MM.1S (cell line): ENCODE data around the gene TTC1.

Experiments used
- DNase-seq: peaks from one replicate; pipeline ENCODE4 v3.0.0-alpha.2; 2015
- H2AFZ ChIP-seq: fragments of 300-600 bp; sonication (generic); 2 replicates; pipeline ENCODE4 v1.6.0; 2016; ENCODE audit warnings: antibody characterized with exemption, low read length
- H3F3A ChIP-seq: fragments of 300-600 bp; sonication (generic); 2 replicates; pipeline ENCODE4 v1.6.1; 2016; ENCODE audit warnings: mild to moderate bottlenecking, antibody characterized with exemption, low read length, moderate library complexity, mixed read lengths; ENCODE audit not compliant: insufficient read depth
- H3K27ac ChIP-seq: fragments of 300-600 bp; sonication (generic); 2 replicates; pipeline ENCODE4 v1.5.1; 2016; ENCODE audit warnings: mild to moderate bottlenecking, low read length
- H3K27me3 ChIP-seq: fragments of 300-600 bp; sonication (generic); replicated peaks from 2 replicates; pipeline ENCODE4 v1.6.0; 2016; ENCODE audit warnings: low read length; ENCODE audit not compliant: insufficient read depth
- H3K36me3 ChIP-seq: fragments of 300-600 bp; sonication (generic); replicated peaks from 2 replicates; pipeline ENCODE4 v1.6.1; 2016; ENCODE audit warnings: mild to moderate bottlenecking, low read length, mixed read lengths; ENCODE audit not compliant: insufficient read depth
- H3K4me1 ChIP-seq: fragments of 300-600 bp; sonication (generic); 2 replicates; pipeline ENCODE4 v1.6.1; 2016; ENCODE audit warnings: low read length, mixed read lengths
- H3K4me2 ChIP-seq: fragments of 300-600 bp; sonication (generic); 2 replicates; pipeline ENCODE4 v1.6.0; 2016; ENCODE audit warnings: low read depth, low read length
- H3K4me3 ChIP-seq: fragments of 300-600 bp; sonication (generic); 2 replicates; pipeline ENCODE4 v1.5.1; 2016; ENCODE audit warnings: low read length, mixed read lengths
- H3K79me2 ChIP-seq: fragments of 300-600 bp; sonication (generic); 2 replicates; pipeline ENCODE4 v1.6.1; 2016; ENCODE audit warnings: mixed run types, low read length, mixed read lengths
- H3K9ac ChIP-seq: fragments of 300-600 bp; sonication (generic); 2 replicates; pipeline ENCODE4 v1.6.1; 2016; ENCODE audit warnings: low read length, mixed read lengths
- H3K9me2 ChIP-seq: fragments of 300-600 bp; sonication (generic); replicated peaks from 2 replicates; pipeline ENCODE4 v1.6.1; 2016; ENCODE audit warnings: mild to moderate bottlenecking, low read length, mixed read lengths; ENCODE audit not compliant: insufficient read depth
- H3K9me3 ChIP-seq: fragments of 300-600 bp; sonication (generic); replicated peaks from 2 replicates; pipeline ENCODE4 v1.6.1; 2016; ENCODE audit warnings: mild to moderate bottlenecking, low read length, mixed read lengths; ENCODE audit not compliant: insufficient read depth
- H4K20me1 ChIP-seq: fragments of 300-600 bp; sonication (generic); 2 replicates; pipeline ENCODE4 v1.6.1; 2016; ENCODE audit warnings: mild to moderate bottlenecking, low read length, moderate library complexity, mixed read lengths; ENCODE audit not compliant: insufficient read depth
- EZH2 ChIP-seq: fragments of 300-600 bp; sonication (generic); optimal IDR thresholded peaks from 2 replicates; pipeline ENCODE3; 2017; ENCODE audit warnings: low read depth, mild to moderate bottlenecking, antibody characterized with exemption, low read length, mixed read lengths
- EZH2phosphoT487 ChIP-seq: fragments of 300-600 bp; sonication (generic); IDR thresholded peaks from 2 replicates; pipeline ENCODE4 v1.6.1; 2018; ENCODE audit warnings: antibody characterized with exemption, low read length
- TF ChIP-seq, protein P1 (sequence below): fragments of 300-600 bp; sonication (generic); IDR thresholded peaks from 2 replicates; pipeline ENCODE4 v1.5.1; 2016; ENCODE audit warnings: antibody characterized with exemption, low read length, mixed read lengths

Gene TTC1

DNA sequence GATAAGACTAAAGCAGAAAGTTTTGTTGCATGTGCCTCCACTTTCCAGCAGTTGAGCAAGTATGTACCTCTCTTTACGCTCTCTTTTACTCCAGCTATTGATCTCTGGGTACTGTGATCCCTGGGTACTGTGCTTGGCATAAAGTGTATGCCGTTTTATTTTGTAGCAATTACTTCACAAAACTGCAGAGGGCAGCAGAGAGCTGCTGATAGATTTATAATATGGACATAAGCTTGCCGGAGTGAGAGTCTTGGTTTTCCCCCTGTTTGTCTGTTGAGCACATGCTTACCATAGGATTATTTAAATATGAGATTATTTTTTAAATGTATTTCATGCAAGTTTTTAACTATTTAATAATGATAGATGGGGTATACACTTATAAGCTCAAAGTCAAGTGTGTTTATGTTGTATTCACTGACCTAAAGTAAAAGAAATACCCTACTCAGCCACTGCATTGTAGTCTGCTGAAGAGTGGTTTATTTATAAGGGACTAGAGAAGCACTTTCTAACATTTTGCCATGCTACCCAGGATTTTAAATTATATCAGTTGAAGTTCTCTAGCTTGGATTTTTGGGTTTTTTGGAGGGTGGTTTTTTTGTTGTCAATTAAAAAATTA is 13.0 kb downstream of the TTC1 start:
- no peak overlapping the region for H3K27ac ChIP-seq
- no peak for TF ChIP-seq EZH2
- TF ChIP-seq EZH2phosphoT487, result no peak
- TF ChIP-seq, protein P1, sequence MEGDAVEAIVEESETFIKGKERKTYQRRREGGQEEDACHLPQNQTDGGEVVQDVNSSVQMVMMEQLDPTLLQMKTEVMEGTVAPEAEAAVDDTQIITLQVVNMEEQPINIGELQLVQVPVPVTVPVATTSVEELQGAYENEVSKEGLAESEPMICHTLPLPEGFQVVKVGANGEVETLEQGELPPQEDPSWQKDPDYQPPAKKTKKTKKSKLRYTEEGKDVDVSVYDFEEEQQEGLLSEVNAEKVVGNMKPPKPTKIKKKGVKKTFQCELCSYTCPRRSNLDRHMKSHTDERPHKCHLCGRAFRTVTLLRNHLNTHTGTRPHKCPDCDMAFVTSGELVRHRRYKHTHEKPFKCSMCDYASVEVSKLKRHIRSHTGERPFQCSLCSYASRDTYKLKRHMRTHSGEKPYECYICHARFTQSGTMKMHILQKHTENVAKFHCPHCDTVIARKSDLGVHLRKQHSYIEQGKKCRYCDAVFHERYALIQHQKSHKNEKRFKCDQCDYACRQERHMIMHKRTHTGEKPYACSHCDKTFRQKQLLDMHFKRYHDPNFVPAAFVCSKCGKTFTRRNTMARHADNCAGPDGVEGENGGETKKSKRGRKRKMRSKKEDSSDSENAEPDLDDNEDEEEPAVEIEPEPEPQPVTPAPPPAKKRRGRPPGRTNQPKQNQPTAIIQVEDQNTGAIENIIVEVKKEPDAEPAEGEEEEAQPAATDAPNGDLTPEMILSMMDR, result peak; percentile 73
- H3K79me2 ChIP-seq, result peaks cover 9% of the 10 kb centered on the region; the same call in 1 of the 2 replicates
- no peaks in the 10 kb centered on the region for H4K20me1 ChIP-seq
- no peaks in the 10 kb centered on the region for H3F3A ChIP-seq
- H3K27me3 ChIP-seq, result no peaks in the 10 kb centered on the region
- no peak overlapping the region for H3K4me3 ChIP-seq
- no peak overlapping the region for H3K4me2 ChIP-seq
- H3K9ac ChIP-seq, result no peak overlapping the region
- no peaks in the 10 kb centered on the region for H3K9me3 ChIP-seq
- no peak overlapping the region for H2AFZ ChIP-seq
- H3K9me2 ChIP-seq, result no peaks in the 10 kb centered on the region
- H3K36me3 ChIP-seq, result no peaks in the 10 kb centered on the region
- peaks cover 3% of the 10 kb centered on the region; the same call in 1 of the 2 replicates for H3K4me1 ChIP-seq
- peak; percentile 73 for DNase-seq

DNA sequence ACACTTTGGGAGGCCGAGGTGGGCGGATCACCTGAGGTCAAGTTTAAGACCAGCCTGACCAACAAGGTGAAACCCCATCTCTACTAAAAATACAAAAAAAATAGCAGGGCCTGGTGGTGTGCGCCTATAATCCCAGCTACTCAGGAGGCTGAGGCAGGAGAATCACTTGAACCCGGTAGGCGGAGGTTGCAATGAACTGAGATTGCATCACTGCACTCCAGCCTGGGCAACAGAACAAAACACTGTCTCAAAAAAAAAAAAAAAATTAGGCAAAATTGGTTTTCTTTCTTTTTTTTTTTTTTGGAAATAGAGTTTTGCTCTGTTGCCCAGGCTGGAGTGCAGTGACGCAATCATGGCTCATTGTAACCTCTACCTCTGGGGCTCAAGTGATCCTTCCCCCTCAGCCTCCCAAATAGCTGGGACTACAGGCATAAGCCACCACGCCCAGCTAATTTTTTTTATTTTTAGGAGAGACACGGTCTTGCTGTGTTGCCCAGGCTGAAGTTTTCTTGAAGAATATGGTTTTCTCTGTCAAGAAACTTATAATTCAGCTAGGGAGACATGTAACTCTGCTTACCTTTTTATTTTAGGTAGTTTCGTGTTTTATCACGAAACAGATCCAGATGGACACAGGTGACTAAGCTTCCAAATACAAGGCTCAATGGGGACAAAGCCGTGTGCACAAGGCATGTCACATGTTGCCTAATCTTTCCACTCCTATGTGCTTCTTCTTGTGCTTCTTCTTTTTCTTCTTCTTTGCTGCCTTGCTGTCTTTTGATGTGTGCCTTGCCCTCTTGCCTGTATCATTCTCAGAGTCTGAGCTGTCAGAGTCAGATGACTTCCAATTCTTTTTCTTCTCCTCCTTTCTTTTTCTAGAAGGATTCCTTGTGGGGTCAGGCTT is 14.3 kb downstream of the TTC1 start:
- H3K9me2 ChIP-seq, result no peaks in the 10 kb centered on the region
- H3K27me3 ChIP-seq, result no peaks in the 10 kb centered on the region
- peaks cover 10% of the 10 kb centered on the region for H3K79me2 ChIP-seq
- H3K36me3 ChIP-seq, result no peaks in the 10 kb centered on the region
- DNase-seq, result no peak
- no peak overlapping the region for H3K4me2 ChIP-seq
- no peak overlapping the region for H3K27ac ChIP-seq
- H3K9ac ChIP-seq, result no peak overlapping the region
- no peaks in the 10 kb centered on the region for H3K9me3 ChIP-seq
- TF ChIP-seq EZH2phosphoT487 (no peak), EZH2 (no peak)
- TF ChIP-seq, protein P1, result no peak
- no peak overlapping the region for H2AFZ ChIP-seq
- no peaks in the 10 kb centered on the region for H4K20me1 ChIP-seq
- H3F3A ChIP-seq, result no peaks in the 10 kb centered on the region
- H3K4me3 ChIP-seq, result no peak overlapping the region
- peaks cover 3% of the 10 kb centered on the region; the same call in 1 of the 2 replicates for H3K4me1 ChIP-seq

DNA sequence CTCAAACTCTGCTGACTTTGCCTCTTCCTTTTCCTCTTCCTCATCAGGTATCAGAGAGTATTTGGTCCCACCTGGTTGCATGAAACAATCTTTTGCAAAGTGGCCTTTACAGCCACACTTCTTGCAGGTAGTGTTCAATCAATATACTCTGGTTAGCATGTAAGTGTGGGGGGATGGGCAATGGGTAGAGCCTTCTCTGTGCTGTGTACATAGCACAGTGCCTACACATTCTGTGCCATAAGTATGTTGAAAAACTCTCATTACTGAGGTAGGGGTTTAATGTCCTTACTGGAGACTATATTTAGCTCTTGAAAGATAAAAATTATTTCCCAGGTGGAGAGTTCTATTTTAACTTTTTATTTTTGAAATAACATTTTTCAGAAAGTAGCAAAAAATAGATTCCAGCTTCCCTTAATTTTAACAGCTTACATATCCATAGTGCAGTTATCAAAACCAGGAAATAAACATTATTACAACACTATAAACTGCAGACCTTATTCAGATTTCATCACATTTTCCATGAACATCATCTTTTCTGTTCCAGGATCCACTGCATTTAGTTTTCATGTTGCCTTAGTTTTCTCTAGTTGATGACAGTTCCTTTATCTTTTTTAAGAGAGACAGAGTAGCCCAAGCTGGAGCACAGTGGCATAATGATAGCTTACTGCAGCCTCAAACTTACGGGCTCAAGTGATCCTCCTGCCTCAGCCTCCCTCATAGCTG is 15.1 kb downstream of the TTC1 start:
- Histone ChIP-seq H2AFZ (no peak overlapping the region), H3K27me3 (no peaks in the 10 kb centered on the region), H3F3A (no peaks in the 10 kb centered on the region), H3K27ac (no peak overlapping the region), H3K9me2 (no peaks in the 10 kb centered on the region), H3K4me2 (no peak overlapping the region), H3K9me3 (no peaks in the 10 kb centered on the region), H3K36me3 (peaks cover 7% of the 10 kb centered on the region; the same call in 1 of the 2 replicates), H3K79me2 (peaks cover 15% of the 10 kb centered on the region), H3K9ac (no peak overlapping the region), H3K4me1 (peaks cover 3% of the 10 kb centered on the region; the same call in 1 of the 2 replicates), H4K20me1 (no peaks in the 10 kb centered on the region), H3K4me3 (no peak overlapping the region)
- TF ChIP-seq EZH2, result no peak
- TF ChIP-seq EZH2phosphoT487, result no peak
- TF ChIP-seq, protein P1, result no peak
- no peak for DNase-seq
